Body of pancreas (tissue), 4 donors: ENCODE results near the gene RBCK1.

ENCODE experiments used
- CTCF ChIP-seq, 7 experiments: fragments of 450-650 bp in 4 of 7; fragments of 200-600 bp in 3 of 7; sonication (generic) in 3 of 7; IDR thresholded peaks; one replicate each; pipeline ENCODE4 v1.5.1; 2016 to 2019; ENCODE audit warnings: antibody characterized with exemption in 7 of 7
- POLR2A ChIP-seq, 3 donors: fragments of 450-650 bp; IDR thresholded peaks; one replicate each; pipeline ENCODE4 v1.6.1; 2016; ENCODE audit warnings: antibody characterized with exemption in 3 of 3, mild to moderate bottlenecking in 2 of 3

GRCh38 chr20:427849-428657 is 20.0 kb downstream of the RBCK1 start:
- TF ChIP-seq CTCF (IDR thresholded peaks at IDR 0.05) (no peak), POLR2A (IDR thresholded peaks at IDR 0.05) (no peak)
